HEK293 (cell line): ENCODE data around the gene EEF1A2.

Source experiments
- CTCF ChIA-PET: fragments of 350-600 bp; formaldehyde crosslinking; extraction: SDS; loops from one replicate; lab custom pipeline; 2021; ENCODE audit warnings: antibody characterized with exemption; lab: Yijun Ruan, JAX
- POLR2A ChIA-PET: fragments of 300-600 bp; formaldehyde crosslinking; extraction: SDS; loops from one replicate; lab custom pipeline; 2020; ENCODE audit warnings: antibody characterized with exemption, inconsistent platforms; lab: Yijun Ruan, JAX
- H3K27ac ChIP-seq: fragments of 200-500 bp; sonication (Bioruptor generic); 2 replicates; pipeline ENCODE4 v1.5.1; 2014; ENCODE audit warnings: low read depth, low read length, control low read depth, inconsistent platforms; ENCODE audit errors: extremely low read depth
- H3K36me3 ChIP-seq, 2 experiments: fragments of 200-500 bp in 1 of 2; sonication (Bioruptor generic) in 1 of 2; 1 replicate in 1 of 2; 2 replicates in 1 of 2; pipeline ENCODE4 v1.5.1; 2014 to 2017; ENCODE audit warnings: inconsistent platforms in 2 of 2, low read length in 2 of 2; ENCODE audit not compliant: control insufficient read depth in 2 of 2, insufficient read depth in 1 of 2
- H3K4me1 ChIP-seq: fragments of 200-500 bp; sonication (Bioruptor generic); 2 replicates; pipeline ENCODE4 v1.5.1; 2014; ENCODE audit warnings: mild to moderate bottlenecking, low read length, inconsistent platforms; ENCODE audit not compliant: control insufficient read depth, insufficient read depth
- H3K4me3 ChIP-seq: 2 replicates; pipeline ENCODE4 v1.5.1; 2011; ENCODE audit warnings: low read depth, mild to moderate bottlenecking, control low read depth, low read length, moderate library complexity
- H3K9me3 ChIP-seq: fragments of 200-500 bp; sonication (Bioruptor generic); 2 replicates; pipeline ENCODE4 v1.5.1; 2014; ENCODE audit warnings: low read depth, low read length, inconsistent platforms; ENCODE audit not compliant: control insufficient read depth, insufficient read depth
- HOXC10 ChIP-seq: sonication (generic); formaldehyde crosslinking; IDR thresholded peaks from 2 replicates; pipeline ENCODE4 v1.8.1; 2023; ENCODE audit warnings: mild to moderate bottlenecking, missing genetic modification reagents
- IKZF3 ChIP-seq: fragments of 450-650 bp; IDR thresholded peaks from 2 replicates; pipeline ENCODE4 v1.5.0; 2018; ENCODE audit warnings: missing biosample characterization, mild to moderate bottlenecking, missing genetic modification characterization, moderate library complexity
- MYNN ChIP-seq: fragments of 450-650 bp; formaldehyde crosslinking; IDR thresholded peaks from 2 replicates; pipeline ENCODE4 v1.5.1; 2016; ENCODE audit warnings: missing biosample characterization, missing genetic modification characterization, borderline replicate concordance
- MZF1 ChIP-seq: fragments of 450-650 bp; formaldehyde crosslinking; IDR thresholded peaks from 2 replicates; pipeline ENCODE4 v1.5.1; 2017; ENCODE audit warnings: missing biosample characterization, missing genetic modification characterization, borderline replicate concordance
- OVOL3 ChIP-seq: fragments of 450-650 bp; formaldehyde crosslinking; IDR thresholded peaks from 2 replicates; pipeline ENCODE4 v1.5.1; 2016; ENCODE audit warnings: missing biosample characterization, missing genetic modification characterization
- SCRT2 ChIP-seq: fragments of 450-650 bp; formaldehyde crosslinking; IDR thresholded peaks from 2 replicates; pipeline ENCODE4 v1.5.1; 2016; ENCODE audit warnings: missing biosample characterization, missing genetic modification characterization
- YY2 ChIP-seq: fragments of 450-650 bp; formaldehyde crosslinking; IDR thresholded peaks from 2 replicates; pipeline ENCODE4 v1.5.1; 2016; ENCODE audit warnings: missing biosample characterization, missing genetic modification characterization
- ZFP3 ChIP-seq: fragments of 450-650 bp; formaldehyde crosslinking; IDR thresholded peaks from 2 replicates; pipeline ENCODE4 v1.5.1; 2016; ENCODE audit warnings: low read depth, missing biosample characterization, missing genetic modification characterization
- ZFP69B ChIP-seq: fragments of 450-650 bp; formaldehyde crosslinking; IDR thresholded peaks from 2 replicates; pipeline ENCODE4 v1.5.1; 2016; ENCODE audit warnings: missing biosample characterization, missing genetic modification characterization
- ZNF335 ChIP-seq: fragments of 450-650 bp; formaldehyde crosslinking; conservative IDR thresholded peaks from 2 replicates; pipeline ENCODE4 v1.5.1; 2016; ENCODE audit warnings: missing biosample characterization, missing genetic modification characterization
- ZNF510 ChIP-seq: fragments of 450-650 bp; formaldehyde crosslinking; IDR thresholded peaks from 2 replicates; pipeline ENCODE4 v1.5.1; 2018; ENCODE audit warnings: mild to moderate bottlenecking, missing genetic modification characterization, missing biosample characterization; ENCODE audit not compliant: insufficient replicate concordance
- ZNF521 ChIP-seq: fragments of 450-650 bp; formaldehyde crosslinking; IDR thresholded peaks from 2 replicates; pipeline ENCODE4 v1.5.1; 2017; ENCODE audit warnings: missing biosample characterization, mild to moderate bottlenecking, missing genetic modification characterization
- ZNF600 ChIP-seq: fragments of 450-650 bp; formaldehyde crosslinking; IDR thresholded peaks from 2 replicates; pipeline ENCODE4 v1.5.1; 2016; ENCODE audit warnings: missing biosample characterization, missing genetic modification characterization
- ZNF610 ChIP-seq: fragments of 450-650 bp; formaldehyde crosslinking; IDR thresholded peaks from 2 replicates; pipeline ENCODE4 v1.5.1; 2016; ENCODE audit warnings: missing biosample characterization, missing genetic modification characterization, borderline replicate concordance
- ZNF621 ChIP-seq: fragments of 450-650 bp; formaldehyde crosslinking; IDR thresholded peaks from 2 replicates; pipeline ENCODE4 v1.5.1; 2017; ENCODE audit warnings: missing biosample characterization, missing genetic modification characterization
- ZNF623 ChIP-seq: fragments of 450-650 bp; formaldehyde crosslinking; IDR thresholded peaks from 2 replicates; pipeline ENCODE4 v1.5.1; 2016; ENCODE audit warnings: missing biosample characterization, missing genetic modification characterization
- ZNF677 ChIP-seq: fragments of 450-650 bp; IDR thresholded peaks from 2 replicates; pipeline ENCODE4 v1.5.0; 2018; ENCODE audit warnings: missing biosample characterization, mild to moderate bottlenecking, missing genetic modification characterization, moderate library complexity
- ZNF791 ChIP-seq: fragments of 450-650 bp; formaldehyde crosslinking; IDR thresholded peaks from 2 replicates; pipeline ENCODE4 v1.5.1; 2016; ENCODE audit warnings: missing biosample characterization, missing genetic modification characterization
- ZXDB ChIP-seq: fragments of 450-650 bp; formaldehyde crosslinking; IDR thresholded peaks from 2 replicates; pipeline ENCODE4 v1.5.1; 2016; ENCODE audit warnings: missing biosample characterization, missing genetic modification characterization
- TF ChIP-seq, protein P1 (sequence below): fragments of 450-650 bp; formaldehyde crosslinking; optimal IDR thresholded peaks from 2 replicates; pipeline ENCODE3; 2016; ENCODE audit warnings: missing biosample characterization, mild to moderate bottlenecking, missing genetic modification characterization
- TF ChIP-seq, protein P2 (sequence below): fragments of 450-650 bp; formaldehyde crosslinking; IDR thresholded peaks from 2 replicates; pipeline ENCODE4 v1.5.1; 2016; ENCODE audit warnings: missing biosample characterization, missing genetic modification characterization
- TF ChIP-seq, protein P3 (sequence below): fragments of 450-650 bp; formaldehyde crosslinking; IDR thresholded peaks from 2 replicates; pipeline ENCODE4 v1.5.1; 2016; ENCODE audit warnings: missing biosample characterization, missing genetic modification characterization

EEF1A2 gene

DNA sequence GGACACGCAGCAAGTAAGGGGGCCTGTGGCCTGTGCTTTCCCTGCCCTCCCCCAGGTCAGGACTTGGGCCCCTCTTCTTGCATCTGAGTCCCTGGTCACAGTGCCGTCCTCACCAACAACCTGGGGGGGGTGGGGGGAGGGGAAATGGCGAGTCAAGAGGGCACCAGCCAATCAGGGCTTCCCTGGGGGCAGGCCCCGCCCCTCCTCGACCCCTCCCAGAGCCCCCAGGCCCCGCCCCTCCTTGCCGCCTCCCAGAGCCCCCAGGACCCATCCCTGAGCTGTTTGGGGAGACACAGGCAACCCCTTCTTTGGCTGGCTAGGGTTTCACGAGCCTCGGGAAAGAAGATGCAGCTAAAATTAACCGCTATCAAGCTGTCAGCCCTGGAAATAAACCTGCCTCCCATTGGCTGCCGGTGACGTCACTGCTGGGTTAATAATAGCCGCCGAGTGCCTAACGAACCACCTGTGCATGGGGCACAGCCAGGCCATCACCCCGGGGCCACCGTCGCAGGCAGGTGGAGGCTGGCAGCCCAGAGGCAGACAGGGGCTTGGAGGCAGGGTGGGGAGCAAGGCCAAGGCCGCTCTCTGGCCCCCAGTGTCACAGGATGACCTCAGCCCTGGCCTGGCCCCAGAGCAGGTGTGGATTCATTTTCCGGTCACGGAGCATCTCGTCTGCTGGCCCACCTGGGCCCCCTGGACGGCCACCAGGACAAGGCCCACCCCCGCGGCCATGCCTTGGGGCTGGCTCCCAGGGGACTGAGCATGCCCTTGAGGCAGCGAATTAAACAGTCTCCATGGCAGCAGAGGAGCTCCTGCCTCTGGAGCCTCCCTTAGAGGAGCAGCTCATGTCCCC lies 3.2 kb upstream of the EEF1A2 start (continued):
- peak; percentile 58 for TF ChIP-seq ZNF335
- no peak for TF ChIP-seq IKZF3
- TF ChIP-seq ZXDB: no peak
- TF ChIP-seq, all 188 proteins: peak for 26

DNA sequence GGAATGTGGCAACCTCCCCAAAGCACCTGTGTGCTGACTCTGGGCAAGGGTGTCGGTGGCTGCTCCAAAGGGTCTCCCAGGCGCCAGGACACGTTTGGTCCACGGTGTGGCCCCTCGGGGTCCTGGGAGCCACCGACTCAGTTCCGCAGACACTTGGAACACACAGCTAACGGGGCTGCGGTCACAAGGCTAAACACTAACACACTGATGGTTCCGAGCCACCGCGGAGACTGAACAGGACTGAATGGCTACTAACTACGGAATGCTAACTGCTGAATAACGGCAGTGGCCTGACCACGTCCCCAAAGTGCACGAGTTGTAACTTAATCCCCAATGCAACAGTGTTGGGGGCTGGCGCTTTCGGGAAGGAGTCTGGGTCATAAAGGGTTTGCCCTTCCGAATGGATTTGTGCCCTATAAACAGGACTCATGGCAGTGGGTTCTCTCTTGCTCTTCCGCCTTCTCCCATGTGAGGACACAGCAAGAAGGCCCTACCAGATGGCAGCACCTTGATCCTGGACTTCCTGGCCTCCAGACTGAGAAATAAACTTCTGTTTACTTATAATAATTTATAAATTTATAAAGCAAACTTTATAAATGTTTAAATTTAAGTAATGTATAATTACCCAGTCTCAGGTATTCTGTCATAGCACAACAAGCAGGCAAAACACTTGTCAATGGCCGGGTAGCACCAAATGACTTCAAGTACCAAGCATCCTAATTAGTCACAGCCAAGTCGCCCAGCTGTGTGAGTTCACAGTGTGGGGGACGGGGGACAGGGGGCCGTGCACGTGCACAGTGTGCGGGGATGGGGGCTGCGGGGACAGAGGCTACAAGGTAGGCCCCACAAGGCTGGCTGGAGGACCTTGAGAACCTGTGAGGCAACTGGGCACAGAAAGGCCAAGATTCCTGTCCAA lies 2.3 kb upstream of the EEF1A2 start:
- H3K4me1 ChIP-seq: no peaks in the 10 kb centered on the region
- POLR2A ChIA-PET: interaction anchor here (0.6 kb wide), 1 partner anchor 17 kb away, joined by 3 read pairs; no protein-coding TSS in a partner anchor
- TF ChIP-seq, protein P1, sequence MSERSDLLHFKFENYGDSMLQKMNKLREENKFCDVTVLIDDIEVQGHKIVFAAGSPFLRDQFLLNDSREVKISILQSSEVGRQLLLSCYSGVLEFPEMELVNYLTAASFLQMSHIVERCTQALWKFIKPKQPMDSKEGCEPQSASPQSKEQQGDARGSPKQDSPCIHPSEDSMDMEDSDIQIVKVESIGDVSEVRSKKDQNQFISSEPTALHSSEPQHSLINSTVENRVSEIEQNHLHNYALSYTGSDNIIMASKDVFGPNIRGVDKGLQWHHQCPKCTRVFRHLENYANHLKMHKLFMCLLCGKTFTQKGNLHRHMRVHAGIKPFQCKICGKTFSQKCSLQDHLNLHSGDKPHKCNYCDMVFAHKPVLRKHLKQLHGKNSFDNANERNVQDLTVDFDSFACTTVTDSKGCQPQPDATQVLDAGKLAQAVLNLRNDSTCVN: peak; percentile 31
- TF ChIP-seq ZNF600 (tag by site-specific recombination) (peak; percentile 48; the same call in 1 of the 2 replicates), MZF1 (tag by site-specific recombination) (no peak), SCRT2 (0 out of 2 replicates have a peak, but pooled peaks have one; percentile 20)
- no peaks in the 10 kb centered on the region for H3K9me3 ChIP-seq
- CTCF ChIA-PET: interaction anchor here (0.6 kb wide), 1 partner anchor 321 kb away, joined by 3 read pairs; no protein-coding TSS in a partner anchor
- no peak overlapping the region for H3K4me3 ChIP-seq
- peaks cover 0 to 10% of the 10 kb centered on the region in 2 experiments; a peak in 1 of 3 replicates for H3K36me3 ChIP-seq
- no peak overlapping the region for H3K27ac ChIP-seq

DNA sequence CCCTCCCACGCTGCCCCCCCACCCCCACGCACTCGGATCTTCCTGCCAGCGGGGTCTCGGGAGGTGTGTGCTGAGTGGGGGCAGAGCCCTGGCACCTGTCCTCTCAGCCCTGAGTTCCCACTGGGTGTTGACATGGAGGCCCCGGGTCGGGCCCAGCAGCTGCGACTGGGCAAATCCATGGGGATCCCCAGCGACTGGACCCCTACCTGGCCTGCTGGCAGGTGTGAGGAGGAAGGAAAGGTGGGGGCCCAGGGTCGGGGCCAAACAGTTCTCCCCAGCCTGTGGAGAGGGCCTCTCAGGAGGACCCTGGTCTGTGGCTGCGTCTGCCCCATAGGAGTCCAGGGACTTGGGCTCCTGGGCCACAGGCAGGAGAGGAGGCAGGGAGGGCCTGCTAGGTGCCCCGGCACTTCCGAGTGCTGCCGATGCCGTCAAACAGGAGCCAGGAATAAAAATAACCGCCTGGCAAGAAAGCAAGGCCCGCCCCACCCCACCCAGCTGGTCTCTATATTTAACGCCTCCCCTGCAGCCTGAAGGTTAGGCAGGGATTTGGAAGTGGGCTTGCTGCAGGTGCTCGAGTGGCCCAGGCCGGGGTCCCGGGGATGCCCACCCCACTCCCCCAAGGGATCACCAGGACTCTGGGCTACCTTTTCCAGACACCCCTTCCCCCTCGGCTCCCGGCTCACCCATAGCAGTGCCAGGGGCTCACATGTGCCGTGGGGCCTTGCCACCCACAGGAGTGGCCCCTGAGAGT lies 1.4 kb upstream of the EEF1A2 start:
- H3K36me3 ChIP-seq: peaks cover 0 to 18% of the 10 kb centered on the region in 2 experiments; a peak in 1 of 3 replicates
- no peak overlapping the region for H3K27ac ChIP-seq
- no peaks in the 10 kb centered on the region for H3K4me1 ChIP-seq
- H3K9me3 ChIP-seq: no peaks in the 10 kb centered on the region
- ChIA-PET POLR2A (interaction anchor here (0.6 kb wide), 1 partner anchor 18 kb away, joined by 3 read pairs; no protein-coding TSS in a partner anchor), CTCF (no interaction called here)
- no peak overlapping the region for H3K4me3 ChIP-seq
- no peak for TF ChIP-seq ZNF510
- TF ChIP-seq ZNF623: no peak
- no peak for TF ChIP-seq ZFP3 (tag by site-specific recombination)
- TF ChIP-seq, protein P2, sequence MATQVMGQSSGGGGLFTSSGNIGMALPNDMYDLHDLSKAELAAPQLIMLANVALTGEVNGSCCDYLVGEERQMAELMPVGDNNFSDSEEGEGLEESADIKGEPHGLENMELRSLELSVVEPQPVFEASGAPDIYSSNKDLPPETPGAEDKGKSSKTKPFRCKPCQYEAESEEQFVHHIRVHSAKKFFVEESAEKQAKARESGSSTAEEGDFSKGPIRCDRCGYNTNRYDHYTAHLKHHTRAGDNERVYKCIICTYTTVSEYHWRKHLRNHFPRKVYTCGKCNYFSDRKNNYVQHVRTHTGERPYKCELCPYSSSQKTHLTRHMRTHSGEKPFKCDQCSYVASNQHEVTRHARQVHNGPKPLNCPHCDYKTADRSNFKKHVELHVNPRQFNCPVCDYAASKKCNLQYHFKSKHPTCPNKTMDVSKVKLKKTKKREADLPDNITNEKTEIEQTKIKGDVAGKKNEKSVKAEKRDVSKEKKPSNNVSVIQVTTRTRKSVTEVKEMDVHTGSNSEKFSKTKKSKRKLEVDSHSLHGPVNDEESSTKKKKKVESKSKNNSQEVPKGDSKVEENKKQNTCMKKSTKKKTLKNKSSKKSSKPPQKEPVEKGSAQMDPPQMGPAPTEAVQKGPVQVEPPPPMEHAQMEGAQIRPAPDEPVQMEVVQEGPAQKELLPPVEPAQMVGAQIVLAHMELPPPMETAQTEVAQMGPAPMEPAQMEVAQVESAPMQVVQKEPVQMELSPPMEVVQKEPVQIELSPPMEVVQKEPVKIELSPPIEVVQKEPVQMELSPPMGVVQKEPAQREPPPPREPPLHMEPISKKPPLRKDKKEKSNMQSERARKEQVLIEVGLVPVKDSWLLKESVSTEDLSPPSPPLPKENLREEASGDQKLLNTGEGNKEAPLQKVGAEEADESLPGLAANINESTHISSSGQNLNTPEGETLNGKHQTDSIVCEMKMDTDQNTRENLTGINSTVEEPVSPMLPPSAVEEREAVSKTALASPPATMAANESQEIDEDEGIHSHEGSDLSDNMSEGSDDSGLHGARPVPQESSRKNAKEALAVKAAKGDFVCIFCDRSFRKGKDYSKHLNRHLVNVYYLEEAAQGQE (tag by site-specific recombination): no peak
- no peak for TF ChIP-seq MYNN (tag by site-specific recombination)
- no peak for TF ChIP-seq ZNF621 (tag by site-specific recombination)
- TF ChIP-seq, protein P1: no peak
- TF ChIP-seq OVOL3 (tag by site-specific recombination): no peak
- no peak for TF ChIP-seq ZNF521
- TF ChIP-seq HOXC10 (CRISPR knock-in tag): no peak
- TF ChIP-seq, protein P3, sequence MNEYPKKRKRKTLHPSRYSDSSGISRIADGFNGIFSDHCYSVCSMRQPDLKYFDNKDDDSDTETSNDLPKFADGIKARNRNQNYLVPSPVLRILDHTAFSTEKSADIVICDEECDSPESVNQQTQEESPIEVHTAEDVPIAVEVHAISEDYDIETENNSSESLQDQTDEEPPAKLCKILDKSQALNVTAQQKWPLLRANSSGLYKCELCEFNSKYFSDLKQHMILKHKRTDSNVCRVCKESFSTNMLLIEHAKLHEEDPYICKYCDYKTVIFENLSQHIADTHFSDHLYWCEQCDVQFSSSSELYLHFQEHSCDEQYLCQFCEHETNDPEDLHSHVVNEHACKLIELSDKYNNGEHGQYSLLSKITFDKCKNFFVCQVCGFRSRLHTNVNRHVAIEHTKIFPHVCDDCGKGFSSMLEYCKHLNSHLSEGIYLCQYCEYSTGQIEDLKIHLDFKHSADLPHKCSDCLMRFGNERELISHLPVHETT: no peak
- TF ChIP-seq YY2 (tag by site-specific recombination): no peak
- no peak for TF ChIP-seq ZNF610 (tag by site-specific recombination)
- no peak for TF ChIP-seq ZFP69B (tag by site-specific recombination)
- TF ChIP-seq ZNF677 (tag by site-specific recombination): no peak
- no peak for TF ChIP-seq ZNF791
